Bronchial epithelial cell (primary cell): ENCODE results near the gene PCNX2. TPM values are rescaled to one million over a fixed set of nuclear protein-coding genes. Genes with fewer than 3 reads are reported as not detected.
"Not testable (repeated sequence)": the region's sequence is repeated elsewhere in the genome, so short reads cannot be mapped to it uniquely, and the experiment has no call there.

Source experiments
- DNase-seq: peaks from one replicate; pipeline ENCODE4 v3.0.0-alpha.2; 2010; ENCODE audit warnings: low read depth
- FAIRE-seq: peaks from 2 replicates; lab custom pipeline; 2011; peaks lifted over from hg19 to GRCh38; lab: Jason Lieb, UNC
- H3K27me3 ChIP-seq: 2 replicates; pipeline ENCODE4 v1.5.1; 2011; ENCODE audit warnings: low read length; ENCODE audit not compliant: control insufficient read depth, insufficient read depth
- H3K36me3 ChIP-seq: 2 replicates; pipeline ENCODE4 v1.5.1; 2011; ENCODE audit warnings: low read length; ENCODE audit not compliant: control insufficient read depth, insufficient read depth
- H3K4me3 ChIP-seq: 2 replicates; pipeline ENCODE4 v1.5.1; 2011; ENCODE audit warnings: mild to moderate bottlenecking, low read depth, low read length, control low read depth
- total RNA-seq: library from RNA; depleted of rRNA; stranded (reverse); fragments of >200 nt; gene quantifications from 2 replicates; pipeline ENCODE4 v1.2.1, GENCODE V29; 2014
- TF ChIP-seq, protein P1 (sequence below): IDR thresholded peaks from 2 replicates; pipeline ENCODE4 v1.5.1; 2011; ENCODE audit warnings: mild to moderate bottlenecking, moderate library complexity, low read length, control low read depth, inconsistent platforms; ENCODE audit not compliant: insufficient read depth, severe bottlenecking

The PCNX2 gene
- total RNA-seq, 1 donor from 2014 or later: 30.3 TPM

DNA sequence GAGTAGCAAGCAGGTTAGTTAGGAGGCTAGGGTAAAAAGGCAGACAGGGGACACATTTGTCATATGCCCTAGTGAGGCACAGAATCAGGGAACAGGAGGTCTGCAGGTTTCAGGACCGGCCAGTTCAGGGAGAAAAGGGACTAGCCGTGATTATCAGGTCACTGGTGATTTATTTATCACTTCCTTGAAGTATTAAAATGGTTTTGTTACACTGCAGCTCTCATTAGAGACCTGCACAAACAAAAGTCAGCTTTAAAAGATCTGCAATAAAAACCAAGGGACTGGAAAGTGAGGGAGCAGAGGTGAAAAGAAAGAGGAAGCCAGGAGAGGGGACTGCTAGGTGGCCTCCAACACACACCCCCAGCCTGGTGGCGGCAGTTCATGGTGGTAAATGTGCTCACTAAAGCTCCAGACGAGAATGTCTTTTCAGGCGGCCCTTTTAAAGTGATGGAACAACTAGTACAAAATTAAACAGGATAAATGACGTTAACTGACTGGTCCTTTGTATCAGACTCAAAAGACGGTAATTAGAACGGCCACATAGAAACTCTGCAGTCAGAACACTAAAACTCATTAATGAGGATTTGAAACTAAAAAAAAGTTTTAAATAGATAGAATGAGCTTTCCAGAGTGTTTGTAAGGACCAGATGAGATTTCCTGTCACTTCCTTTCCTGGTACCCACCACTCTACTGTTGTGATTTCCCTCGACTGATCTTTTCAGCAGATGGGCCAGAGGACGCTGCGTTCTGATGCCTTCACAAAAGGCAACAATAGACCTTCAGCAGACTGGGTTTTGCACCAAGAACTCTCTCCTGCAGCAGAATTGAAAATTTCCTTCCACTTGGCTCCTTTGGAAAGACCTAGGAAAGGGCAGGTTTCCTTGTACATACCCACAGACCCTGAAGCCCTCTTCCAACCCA is 208.3 kb downstream of the PCNX2 start:
- DNase-seq: no peak
- Histone ChIP-seq H3K36me3 (peaks cover 1% of the 10 kb centered on the region), H3K4me3 (no peak overlapping the region), H3K27me3 (no peaks in the 10 kb centered on the region)
- TF ChIP-seq, protein P1, sequence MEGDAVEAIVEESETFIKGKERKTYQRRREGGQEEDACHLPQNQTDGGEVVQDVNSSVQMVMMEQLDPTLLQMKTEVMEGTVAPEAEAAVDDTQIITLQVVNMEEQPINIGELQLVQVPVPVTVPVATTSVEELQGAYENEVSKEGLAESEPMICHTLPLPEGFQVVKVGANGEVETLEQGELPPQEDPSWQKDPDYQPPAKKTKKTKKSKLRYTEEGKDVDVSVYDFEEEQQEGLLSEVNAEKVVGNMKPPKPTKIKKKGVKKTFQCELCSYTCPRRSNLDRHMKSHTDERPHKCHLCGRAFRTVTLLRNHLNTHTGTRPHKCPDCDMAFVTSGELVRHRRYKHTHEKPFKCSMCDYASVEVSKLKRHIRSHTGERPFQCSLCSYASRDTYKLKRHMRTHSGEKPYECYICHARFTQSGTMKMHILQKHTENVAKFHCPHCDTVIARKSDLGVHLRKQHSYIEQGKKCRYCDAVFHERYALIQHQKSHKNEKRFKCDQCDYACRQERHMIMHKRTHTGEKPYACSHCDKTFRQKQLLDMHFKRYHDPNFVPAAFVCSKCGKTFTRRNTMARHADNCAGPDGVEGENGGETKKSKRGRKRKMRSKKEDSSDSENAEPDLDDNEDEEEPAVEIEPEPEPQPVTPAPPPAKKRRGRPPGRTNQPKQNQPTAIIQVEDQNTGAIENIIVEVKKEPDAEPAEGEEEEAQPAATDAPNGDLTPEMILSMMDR: no peak
- no peak for FAIRE-seq

DNA sequence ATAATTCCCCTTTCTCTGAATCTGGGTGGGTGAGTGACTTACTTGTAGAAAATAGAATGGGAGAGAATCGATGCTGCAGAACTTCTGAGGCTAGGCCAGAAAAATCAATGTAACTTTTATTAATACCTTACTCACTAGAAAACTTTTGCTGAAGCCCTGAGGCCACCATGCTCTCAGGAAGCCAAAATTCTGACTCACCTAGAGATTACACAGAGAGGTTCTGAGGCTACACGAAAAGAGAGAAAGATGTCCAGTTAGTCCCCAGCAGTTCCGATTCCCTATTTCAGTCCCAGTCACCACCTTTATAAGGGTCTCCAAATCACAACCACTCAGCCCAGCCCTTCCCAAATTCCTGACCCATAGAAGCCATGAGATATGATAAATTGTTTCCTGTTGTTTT is 210.0 kb downstream of the PCNX2 start:
- H3K36me3 ChIP-seq: peaks cover 1% of the 10 kb centered on the region
- no peak overlapping the region for H3K4me3 ChIP-seq
- H3K27me3 ChIP-seq: no peaks in the 10 kb centered on the region
- FAIRE-seq: no peak
- TF ChIP-seq, protein P1: no peak
- peak; percentile 83 for DNase-seq

GRCh38 chr1:233082778-233083550 is 212.6 kb downstream of the PCNX2 start:
- no peak overlapping the region for H3K4me3 ChIP-seq
- no peaks in the 10 kb centered on the region for H3K36me3 ChIP-seq
- DNase-seq (no peak), FAIRE-seq (no peak)
- H3K27me3 ChIP-seq: no peaks in the 10 kb centered on the region
- TF ChIP-seq, protein P1: no peak

- TF ChIP-seq, protein P1: no peak
- DNase-seq (peak; percentile 20), FAIRE-seq (peak; percentile 80)
- no peaks in the 10 kb centered on the region for H3K36me3 ChIP-seq
- no peak overlapping the region for H3K4me3 ChIP-seq
- no peaks in the 10 kb centered on the region for H3K27me3 ChIP-seq
Measured at GRCh38 chr1:233081735-233082134, 213.8 kb downstream of the PCNX2 start.

GRCh38 chr1:233080827-233081226 is 214.7 kb downstream of the PCNX2 start:
- not testable (repeated sequence) for H3K4me3 ChIP-seq, H3K36me3 ChIP-seq, DNase-seq, FAIRE-seq, H3K27me3 ChIP-seq

DNA sequence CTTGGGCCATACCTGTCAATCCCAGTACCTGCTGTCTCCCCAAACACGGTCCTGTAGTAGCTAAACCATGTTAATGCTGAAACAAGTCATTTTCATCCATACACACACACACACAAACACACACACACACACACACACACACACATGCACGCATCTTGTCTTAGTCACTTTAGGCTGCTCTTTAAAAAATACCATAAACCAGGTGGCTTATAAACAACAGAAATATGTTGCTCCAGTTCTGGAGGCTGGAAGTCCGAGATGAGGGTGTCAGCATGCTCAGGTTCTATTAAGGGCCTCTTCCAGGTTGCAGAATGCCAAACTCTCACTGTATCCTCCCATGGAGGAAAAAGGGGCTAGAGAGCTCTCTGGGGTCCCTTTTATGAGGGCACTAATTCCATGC is 215.2 kb downstream of the PCNX2 start:
- no peak for FAIRE-seq
- no peak for DNase-seq
- no peaks in the 10 kb centered on the region for H3K36me3 ChIP-seq
- no peaks in the 10 kb centered on the region for H3K27me3 ChIP-seq
- TF ChIP-seq, protein P1: no peak
- no peak overlapping the region for H3K4me3 ChIP-seq
